PC-9 (cell line): ENCODE data around the gene SLC38A6. TPM values are rescaled to one million over a fixed set of nuclear protein-coding genes. Genes with fewer than 3 reads are reported as not detected.

Experiments
- BruUV-seq: library from RNA; stranded (reverse); fragments of 400-500 nt; replicated peaks from 2 replicates; lab custom pipeline; 2021; lab: Mats Ljungman, UMichigan
- CTCF ChIA-PET: fragments of 300-600 bp; sonication (Branson Sonifier 250); formaldehyde crosslinking; loops from one replicate; lab custom pipeline; 2022; ENCODE audit warnings: antibody characterized with exemption; lab: Charles Lee
- POLR2A ChIA-PET: fragments of 300-600 bp; sonication (Branson Sonifier 250); formaldehyde crosslinking; loops from one replicate; lab custom pipeline; 2022; ENCODE audit warnings: antibody characterized with exemption; ENCODE audit not compliant: unreplicated experiment; lab: Charles Lee
- DNase-seq, 2 experiments: peaks; one replicate each; pipeline versions ENCODE4 v3.0.0 to v3.0.0-alpha.2; 2015 to 2022; ENCODE audit warnings: mixed read lengths in 1 of 2
- H2AFZ ChIP-seq: fragments of 200-600 bp; sonication (generic); 2 replicates; pipeline ENCODE4 v1.8.1; 2017; ENCODE audit warnings: antibody characterized with exemption
- H3F3A ChIP-seq: fragments of 200-600 bp; sonication (generic); 2 replicates; pipeline ENCODE4 v1.8.1; 2017; ENCODE audit warnings: antibody characterized with exemption, mild to moderate bottlenecking, low read depth; ENCODE audit not compliant: insufficient read depth
- H3K27ac ChIP-seq: fragments of 200-600 bp; sonication (generic); 2 replicates; pipeline ENCODE4 v1.6.1; 2016; ENCODE audit warnings: mixed run types
- H3K27me3 ChIP-seq: fragments of 200-600 bp; sonication (generic); 2 replicates; pipeline ENCODE4 v1.6.1; 2016; ENCODE audit warnings: low read depth, mixed run types; ENCODE audit not compliant: insufficient read depth
- H3K36me3 ChIP-seq: fragments of 200-600 bp; sonication (generic); 2 replicates; pipeline ENCODE4 v1.6.1; 2016; ENCODE audit warnings: low read depth, mixed run types
- H3K4me1 ChIP-seq: fragments of 200-600 bp; sonication (generic); replicated peaks from 2 replicates; pipeline ENCODE4 v1.6.1; 2016; ENCODE audit warnings: mixed run types; ENCODE audit not compliant: insufficient read depth
- H3K4me2 ChIP-seq: fragments of 200-600 bp; sonication (generic); 2 replicates; pipeline ENCODE4 v1.6.1; 2017; ENCODE audit warnings: mixed run types
- H3K4me3 ChIP-seq: fragments of 200-600 bp; sonication (generic); 2 replicates; pipeline ENCODE4 v1.6.1; 2016; ENCODE audit warnings: mixed run types
- H3K79me2 ChIP-seq: fragments of 200-600 bp; sonication (generic); 2 replicates; pipeline ENCODE4 v1.6.1; 2017; ENCODE audit warnings: low read depth, mixed run types
- H3K9me2 ChIP-seq: fragments of 200-600 bp; sonication (generic); 2 replicates; pipeline ENCODE4 v1.8.1; 2017; ENCODE audit warnings: mild to moderate bottlenecking; ENCODE audit not compliant: insufficient read depth
- H3K9me3 ChIP-seq: fragments of 200-600 bp; sonication (generic); 2 replicates; pipeline ENCODE4 v1.8.1; 2016; ENCODE audit warnings: low read depth; ENCODE audit not compliant: insufficient read depth
- H4K20me1 ChIP-seq: fragments of 200-600 bp; sonication (generic); 2 replicates; pipeline ENCODE4 v1.8.1; 2017; ENCODE audit not compliant: insufficient read depth
- EZH2 ChIP-seq: fragments of 200-600 bp; sonication (generic); IDR thresholded peaks from 2 replicates; pipeline ENCODE4 v1.8.0; 2017; ENCODE audit warnings: antibody characterized with exemption, low read depth
- intact Hi-C: fragments of 100-400 bp; cut with micrococcal nuclease; formaldehyde crosslinking; loops from one replicate; pipeline ENCODE4 v1.10.0; 2022; ENCODE audit not compliant: unreplicated experiment
- total RNA-seq: library from RNA; stranded (reverse); gene quantifications from 2 replicates; pipeline ENCODE4 v1.2.3, GENCODE V29; 2021
- TF ChIP-seq, protein P1 (sequence below): fragments of 200-600 bp; sonication (generic); conservative IDR thresholded peaks from 2 replicates; pipeline ENCODE4 v1.6.1; 2017; ENCODE audit warnings: mixed run types, antibody characterized with exemption, mild to moderate bottlenecking, moderate library complexity

SLC38A6 gene
- total RNA-seq, 1 experiment from 2014 or later = 45.5 TPM

DNA sequence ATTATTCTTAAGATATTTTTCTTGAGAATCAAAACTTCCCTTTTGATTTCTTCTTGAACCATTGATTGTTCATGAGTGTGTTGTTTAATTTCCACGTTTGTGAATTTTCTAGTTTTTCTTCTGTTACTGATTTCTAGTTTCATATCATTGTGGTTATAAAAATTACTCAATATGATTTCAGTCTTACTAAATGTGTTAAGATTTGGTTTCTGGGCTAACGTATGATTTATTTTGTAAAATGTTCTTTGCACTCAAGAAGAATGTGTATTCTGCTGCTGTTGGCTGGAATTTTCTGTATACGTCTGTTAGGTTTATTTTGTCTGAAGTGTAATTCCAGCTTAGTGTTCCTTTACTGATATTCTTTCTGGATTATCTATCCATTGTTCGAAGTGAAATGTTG lies 24.8 kb upstream of the SLC38A6 start:
- POLR2A ChIA-PET = no interaction called here
- H3K9me3 ChIP-seq = peaks cover 22% of the 10 kb centered on the region
- H3K4me3 ChIP-seq = no peak overlapping the region
- no peak overlapping the region for H2AFZ ChIP-seq
- H3K4me1 ChIP-seq = no peaks in the 10 kb centered on the region
- no peaks in the 10 kb centered on the region for H3K9me2 ChIP-seq
- no peaks in the 10 kb centered on the region for H3K36me3 ChIP-seq
- BruUV-seq = no TSS peak
- intact Hi-C loops = no loop called here
- H4K20me1 ChIP-seq = no peaks in the 10 kb centered on the region
- DNase-seq = no peak
- no peaks in the 10 kb centered on the region; the same call in 1 of the 2 replicates for H3F3A ChIP-seq
- CTCF ChIA-PET = no interaction called here
- TF ChIP-seq, protein P1, sequence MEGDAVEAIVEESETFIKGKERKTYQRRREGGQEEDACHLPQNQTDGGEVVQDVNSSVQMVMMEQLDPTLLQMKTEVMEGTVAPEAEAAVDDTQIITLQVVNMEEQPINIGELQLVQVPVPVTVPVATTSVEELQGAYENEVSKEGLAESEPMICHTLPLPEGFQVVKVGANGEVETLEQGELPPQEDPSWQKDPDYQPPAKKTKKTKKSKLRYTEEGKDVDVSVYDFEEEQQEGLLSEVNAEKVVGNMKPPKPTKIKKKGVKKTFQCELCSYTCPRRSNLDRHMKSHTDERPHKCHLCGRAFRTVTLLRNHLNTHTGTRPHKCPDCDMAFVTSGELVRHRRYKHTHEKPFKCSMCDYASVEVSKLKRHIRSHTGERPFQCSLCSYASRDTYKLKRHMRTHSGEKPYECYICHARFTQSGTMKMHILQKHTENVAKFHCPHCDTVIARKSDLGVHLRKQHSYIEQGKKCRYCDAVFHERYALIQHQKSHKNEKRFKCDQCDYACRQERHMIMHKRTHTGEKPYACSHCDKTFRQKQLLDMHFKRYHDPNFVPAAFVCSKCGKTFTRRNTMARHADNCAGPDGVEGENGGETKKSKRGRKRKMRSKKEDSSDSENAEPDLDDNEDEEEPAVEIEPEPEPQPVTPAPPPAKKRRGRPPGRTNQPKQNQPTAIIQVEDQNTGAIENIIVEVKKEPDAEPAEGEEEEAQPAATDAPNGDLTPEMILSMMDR = no peak
- TF ChIP-seq EZH2 = no peak
- no peak overlapping the region for H3K27ac ChIP-seq
- H3K27me3 ChIP-seq = no peaks in the 10 kb centered on the region
- H3K4me2 ChIP-seq = no peak overlapping the region
- 0 out of 2 replicates have a peak, but pooled peaks cover 7% of the 10 kb centered on the region for H3K79me2 ChIP-seq

DNA sequence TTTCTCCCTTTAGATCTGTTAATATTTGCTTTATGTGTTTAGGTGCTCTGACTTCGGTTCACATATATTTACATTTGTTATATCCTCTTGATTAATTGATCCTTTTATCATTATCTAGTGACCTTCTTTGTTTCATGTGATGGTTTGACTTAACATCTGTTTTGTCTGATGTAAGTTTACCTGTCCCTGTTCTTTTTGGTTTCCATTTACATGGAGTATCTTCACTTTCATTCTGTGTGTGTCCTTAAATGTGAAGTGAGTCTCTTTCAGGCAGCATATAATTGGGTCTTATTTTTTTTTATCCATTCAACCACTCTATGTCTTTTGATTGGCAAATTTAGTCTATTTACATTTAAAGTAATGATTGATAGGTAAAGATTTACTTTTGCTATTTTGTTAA lies 24.4 kb upstream of the SLC38A6 start:
- H3K4me1 ChIP-seq = no peaks in the 10 kb centered on the region
- BruUV-seq = no TSS peak
- H3K4me3 ChIP-seq = no peak overlapping the region
- H3K9me3 ChIP-seq = peaks cover 22% of the 10 kb centered on the region
- H3K4me2 ChIP-seq = no peak overlapping the region
- TF ChIP-seq EZH2 = no peak
- TF ChIP-seq, protein P1 = no peak
- intact Hi-C loops = no loop called here
- ChIA-PET CTCF (no interaction called here), POLR2A (no interaction called here)
- H3K27ac ChIP-seq = no peak overlapping the region
- 0 out of 2 replicates have a peak, but pooled peaks cover 7% of the 10 kb centered on the region for H3K79me2 ChIP-seq
- DNase-seq = no peak
- no peaks in the 10 kb centered on the region for H3K27me3 ChIP-seq
- no peaks in the 10 kb centered on the region for H3K36me3 ChIP-seq
- H4K20me1 ChIP-seq = no peaks in the 10 kb centered on the region
- H3F3A ChIP-seq = no peaks in the 10 kb centered on the region; the same call in 1 of the 2 replicates
- no peaks in the 10 kb centered on the region for H3K9me2 ChIP-seq
- H2AFZ ChIP-seq = no peak overlapping the region

DNA sequence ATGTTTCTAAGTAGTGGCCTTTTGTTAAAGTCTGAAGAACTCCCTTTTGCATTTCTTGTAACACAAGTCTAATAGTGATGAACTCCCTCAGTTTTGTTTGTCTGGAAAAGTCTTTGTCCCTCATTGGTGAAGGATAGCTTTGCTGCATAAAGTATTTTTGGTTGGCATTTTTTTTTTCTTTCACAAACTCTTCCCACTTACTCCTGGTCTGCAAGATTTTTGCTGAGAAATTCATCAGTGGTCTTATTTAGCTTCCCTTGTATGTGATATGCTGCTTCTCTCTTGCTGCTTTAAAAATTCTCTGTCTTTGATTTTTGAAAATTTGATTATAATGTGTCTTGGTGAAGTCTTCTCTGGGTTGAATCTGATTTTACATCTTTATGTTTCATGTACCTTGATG lies 22.9 kb upstream of the SLC38A6 start:
- Histone ChIP-seq H3K4me1 (no peaks in the 10 kb centered on the region), H3K27me3 (no peaks in the 10 kb centered on the region), H3K4me3 (no peak overlapping the region), H3K27ac (no peak overlapping the region), H3K79me2 (0 out of 2 replicates have a peak, but pooled peaks cover 7% of the 10 kb centered on the region), H4K20me1 (no peaks in the 10 kb centered on the region), H3K9me2 (no peaks in the 10 kb centered on the region), H3K4me2 (no peak overlapping the region), H3K9me3 (peaks cover 22% of the 10 kb centered on the region), H3F3A (no peaks in the 10 kb centered on the region; the same call in 1 of the 2 replicates), H3K36me3 (no peaks in the 10 kb centered on the region), H2AFZ (no peak overlapping the region)
- BruUV-seq = no TSS peak
- intact Hi-C loops = no loop called here
- CTCF ChIA-PET = no interaction called here
- TF ChIP-seq, protein P1 = no peak
- TF ChIP-seq EZH2 = no peak
- POLR2A ChIA-PET = no interaction called here
- DNase-seq = no peak
